ENCODE results near the gene FRAT2. TPM values are rescaled to one million over a fixed set of nuclear protein-coding genes. Genes with fewer than 3 reads are reported as not detected.

FRAT2 gene
- total RNA-seq, 1 donor from 2014 or later = 8.6 TPM

DNA sequence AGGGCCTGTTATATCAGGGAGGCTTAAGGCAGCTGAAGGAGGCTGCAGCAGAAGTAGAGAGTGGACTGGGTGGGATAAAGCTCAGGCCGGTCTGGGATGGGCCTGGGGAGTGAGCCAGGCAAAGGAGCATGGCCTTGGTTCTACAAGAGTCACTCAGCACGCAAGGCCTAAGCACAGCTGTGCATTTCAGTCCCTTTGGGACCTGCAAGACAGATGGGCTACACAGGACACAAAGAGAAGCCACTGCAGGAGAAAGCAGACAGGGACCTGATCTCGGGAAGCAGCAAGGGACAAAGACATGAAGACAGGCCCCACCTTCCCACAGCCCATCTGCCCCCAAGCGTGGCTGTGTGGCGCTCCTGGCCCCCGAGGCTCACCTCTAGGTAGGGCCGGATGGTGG lies 37.2 kb upstream of the FRAT2 start:
- intact Hi-C loops (cut with DNase I) = no loop called here
- Histone ChIP-seq H3K27ac (no peak overlapping the region), H3K4me1 (no peaks in the 10 kb centered on the region), H3K9me3 (no peaks in the 10 kb centered on the region), H3K36me3 (peaks cover 0 to 50% of the 10 kb centered on the region in 2 donors), H3K4me3 (no peak overlapping the region), H3K27me3 (no peaks in the 10 kb centered on the region)
- TF ChIP-seq, protein P1, sequence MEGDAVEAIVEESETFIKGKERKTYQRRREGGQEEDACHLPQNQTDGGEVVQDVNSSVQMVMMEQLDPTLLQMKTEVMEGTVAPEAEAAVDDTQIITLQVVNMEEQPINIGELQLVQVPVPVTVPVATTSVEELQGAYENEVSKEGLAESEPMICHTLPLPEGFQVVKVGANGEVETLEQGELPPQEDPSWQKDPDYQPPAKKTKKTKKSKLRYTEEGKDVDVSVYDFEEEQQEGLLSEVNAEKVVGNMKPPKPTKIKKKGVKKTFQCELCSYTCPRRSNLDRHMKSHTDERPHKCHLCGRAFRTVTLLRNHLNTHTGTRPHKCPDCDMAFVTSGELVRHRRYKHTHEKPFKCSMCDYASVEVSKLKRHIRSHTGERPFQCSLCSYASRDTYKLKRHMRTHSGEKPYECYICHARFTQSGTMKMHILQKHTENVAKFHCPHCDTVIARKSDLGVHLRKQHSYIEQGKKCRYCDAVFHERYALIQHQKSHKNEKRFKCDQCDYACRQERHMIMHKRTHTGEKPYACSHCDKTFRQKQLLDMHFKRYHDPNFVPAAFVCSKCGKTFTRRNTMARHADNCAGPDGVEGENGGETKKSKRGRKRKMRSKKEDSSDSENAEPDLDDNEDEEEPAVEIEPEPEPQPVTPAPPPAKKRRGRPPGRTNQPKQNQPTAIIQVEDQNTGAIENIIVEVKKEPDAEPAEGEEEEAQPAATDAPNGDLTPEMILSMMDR (IDR thresholded peaks at IDR 0.05) = no peak
- TF ChIP-seq POLR2A (IDR thresholded peaks at IDR 0.05) = no peak
- no peak for TF ChIP-seq POLR2AphosphoS5 (IDR thresholded peaks at IDR 0.05; ENCODE audit: insufficient read depth in 1 of 2, low read depth in 1 of 2)
- DNase-seq (ENCODE audit: extremely low spot score in 2 of 2) = no peak

DNA sequence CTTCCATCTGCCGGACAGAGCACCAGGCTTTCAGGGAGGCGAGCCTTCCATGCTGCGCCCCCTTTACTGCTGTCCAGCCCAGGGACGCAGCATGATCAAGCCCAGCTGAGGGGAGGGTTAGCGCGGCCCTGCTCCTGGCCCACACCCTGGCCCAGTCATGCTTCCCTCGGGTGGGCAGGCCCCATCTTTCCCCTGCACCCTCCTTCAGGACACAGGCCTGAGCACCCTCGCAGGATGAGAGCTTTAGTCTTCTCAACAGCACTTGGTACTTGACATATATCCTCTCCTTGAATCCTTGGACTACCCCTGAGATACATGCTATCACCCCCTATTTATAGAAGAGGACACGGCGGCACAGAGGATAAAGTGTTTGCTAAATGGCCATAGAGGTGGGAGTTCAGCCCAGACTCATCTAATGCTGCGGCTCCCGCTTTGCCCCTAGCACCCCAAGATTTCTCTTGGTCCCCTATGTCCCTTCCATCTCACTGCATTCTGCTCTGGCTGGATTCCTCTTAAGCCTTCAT lies 32.7 kb upstream of the FRAT2 start:
- Histone ChIP-seq H3K4me1 (no peaks in the 10 kb centered on the region), H3K4me3 (no peak overlapping the region), H3K27ac (no peak overlapping the region), H3K9me3 (no peaks in the 10 kb centered on the region), H3K36me3 (peaks cover 0 to 46% of the 10 kb centered on the region in 2 donors), H3K27me3 (no peaks in the 10 kb centered on the region)
- no peak for TF ChIP-seq POLR2A (IDR thresholded peaks at IDR 0.05)
- TF ChIP-seq POLR2AphosphoS5 (IDR thresholded peaks at IDR 0.05; ENCODE audit: insufficient read depth in 1 of 2, low read depth in 1 of 2) = no peak
- TF ChIP-seq, protein P1 (IDR thresholded peaks at IDR 0.05) = no peak
- intact Hi-C loops (cut with DNase I) = no loop called here
- DNase-seq (ENCODE audit: extremely low spot score in 2 of 2) = no peak

DNA sequence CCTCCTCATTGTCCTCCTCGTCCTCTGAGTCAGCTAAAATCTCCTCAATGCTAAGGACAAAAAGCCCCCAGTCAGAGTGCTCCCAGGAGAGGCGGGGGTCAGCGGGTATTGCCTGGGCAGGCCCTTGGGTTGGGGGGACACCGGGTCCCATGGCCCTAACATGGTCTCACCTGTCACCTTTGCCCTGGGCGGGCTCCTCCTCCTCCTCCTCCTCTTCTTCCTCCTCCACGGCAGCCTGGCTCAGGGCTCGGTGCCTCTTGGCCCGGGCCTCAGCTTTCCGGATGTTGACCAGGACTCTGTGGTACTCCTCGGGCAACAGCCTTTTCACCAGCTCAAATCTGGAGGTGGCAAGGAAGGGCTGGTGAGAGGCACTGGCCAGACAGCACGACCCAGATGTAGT lies 32.0 kb upstream of the FRAT2 start:
- Histone ChIP-seq H3K4me1 (no peaks in the 10 kb centered on the region), H3K9me3 (no peaks in the 10 kb centered on the region), H3K4me3 (no peak overlapping the region), H3K27me3 (no peaks in the 10 kb centered on the region), H3K27ac (no peak overlapping the region), H3K36me3 (peaks cover 0 to 40% of the 10 kb centered on the region in 2 donors)
- no peak for DNase-seq (ENCODE audit: extremely low spot score in 2 of 2)
- no peak for TF ChIP-seq POLR2A (IDR thresholded peaks at IDR 0.05)
- TF ChIP-seq POLR2AphosphoS5 (IDR thresholded peaks at IDR 0.05; ENCODE audit: insufficient read depth in 1 of 2, low read depth in 1 of 2) = no peak
- TF ChIP-seq, protein P1 (IDR thresholded peaks at IDR 0.05) = no peak
- intact Hi-C loops (cut with DNase I) = no loop called here

DNA sequence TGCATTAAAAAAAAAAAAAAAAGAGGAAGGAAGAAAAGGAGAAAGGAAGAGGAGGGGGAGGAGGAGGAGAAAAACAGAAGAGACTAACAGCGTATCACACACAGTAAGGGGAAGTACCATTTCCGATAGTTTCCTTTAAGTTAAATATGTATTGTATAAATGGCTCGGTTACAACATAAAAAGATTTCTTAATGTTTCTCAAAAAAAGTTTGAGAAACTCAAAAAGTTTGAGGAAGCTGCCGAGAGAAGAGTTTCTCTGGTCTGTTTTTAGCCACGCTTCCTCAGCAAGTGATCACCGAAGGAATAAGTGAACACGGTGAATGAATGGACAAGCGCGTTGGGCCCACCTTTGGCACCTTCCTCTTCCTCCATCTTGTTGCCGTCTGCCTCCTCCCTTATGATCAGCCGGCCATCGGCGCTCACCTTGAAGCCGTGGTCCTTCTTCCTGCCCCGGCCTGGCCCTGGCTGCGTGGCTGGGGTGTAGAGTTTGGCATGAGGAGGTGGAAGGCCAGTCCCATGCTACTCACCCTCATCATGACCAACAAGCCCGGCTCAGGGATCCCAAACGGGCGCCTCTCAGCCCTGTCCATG lies 31.3 kb upstream of the FRAT2 start:
- Histone ChIP-seq H3K4me3 (no peak overlapping the region), H3K27ac (no peak overlapping the region), H3K27me3 (no peaks in the 10 kb centered on the region), H3K36me3 (peaks cover 0 to 33% of the 10 kb centered on the region in 2 donors), H3K4me1 (no peaks in the 10 kb centered on the region), H3K9me3 (no peaks in the 10 kb centered on the region)
- no peak for DNase-seq (ENCODE audit: extremely low spot score in 2 of 2)
- intact Hi-C loops (cut with DNase I) = no loop called here
- TF ChIP-seq, protein P1 (IDR thresholded peaks at IDR 0.05) = no peak
- no peak for TF ChIP-seq POLR2A (IDR thresholded peaks at IDR 0.05)

DNA sequence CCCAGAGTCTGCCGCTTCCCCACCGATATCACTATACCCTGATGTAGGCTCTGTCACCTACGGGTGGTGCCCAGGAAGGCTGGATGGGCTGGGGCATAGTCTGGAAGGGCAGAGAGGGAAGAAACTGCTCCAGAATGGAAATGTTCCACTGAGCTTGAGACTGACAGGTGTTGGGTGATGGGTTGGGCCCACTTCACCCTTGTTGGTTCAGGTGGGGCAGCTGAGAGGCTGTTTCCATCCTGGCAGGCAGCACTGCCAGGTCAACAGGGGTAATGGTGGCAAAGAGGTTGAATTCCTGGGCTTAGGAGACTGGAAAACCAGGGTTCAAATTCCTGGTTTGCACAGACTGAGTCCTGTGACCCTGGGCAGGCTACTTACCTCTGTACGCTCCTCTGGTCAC lies 28.5 kb upstream of the FRAT2 start:
- H3K36me3 ChIP-seq = peaks cover 0 to 9% of the 10 kb centered on the region in 2 donors
- intact Hi-C loops (cut with DNase I) = no loop called here
- no peak for TF ChIP-seq POLR2AphosphoS5 (IDR thresholded peaks at IDR 0.05; ENCODE audit: insufficient read depth in 1 of 2, low read depth in 1 of 2)
- no peak for TF ChIP-seq POLR2A (IDR thresholded peaks at IDR 0.05)
- TF ChIP-seq, protein P1 (IDR thresholded peaks at IDR 0.05) = no peak
- H3K27ac ChIP-seq = no peak overlapping the region
- no peaks in the 10 kb centered on the region for H3K4me1 ChIP-seq
- H3K4me3 ChIP-seq = no peak overlapping the region
- no peaks in the 10 kb centered on the region for H3K27me3 ChIP-seq
- DNase-seq (ENCODE audit: extremely low spot score in 2 of 2) = no peak
- H3K9me3 ChIP-seq = no peaks in the 10 kb centered on the region
